ENCODE measurements around the gene SLC2A10. TPM values are rescaled to one million over a fixed set of nuclear protein-coding genes. Genes with fewer than 3 reads are reported as not detected.
"Not testable (repeated sequence)": the region's sequence is repeated elsewhere in the genome, so short reads cannot be mapped to it uniquely, and the experiment has no call there.

Gene SLC2A10
- total and polyA plus RNA-seq, 9 donors, result 14.0 to 22.3 (median 18.0) TPM

DNA sequence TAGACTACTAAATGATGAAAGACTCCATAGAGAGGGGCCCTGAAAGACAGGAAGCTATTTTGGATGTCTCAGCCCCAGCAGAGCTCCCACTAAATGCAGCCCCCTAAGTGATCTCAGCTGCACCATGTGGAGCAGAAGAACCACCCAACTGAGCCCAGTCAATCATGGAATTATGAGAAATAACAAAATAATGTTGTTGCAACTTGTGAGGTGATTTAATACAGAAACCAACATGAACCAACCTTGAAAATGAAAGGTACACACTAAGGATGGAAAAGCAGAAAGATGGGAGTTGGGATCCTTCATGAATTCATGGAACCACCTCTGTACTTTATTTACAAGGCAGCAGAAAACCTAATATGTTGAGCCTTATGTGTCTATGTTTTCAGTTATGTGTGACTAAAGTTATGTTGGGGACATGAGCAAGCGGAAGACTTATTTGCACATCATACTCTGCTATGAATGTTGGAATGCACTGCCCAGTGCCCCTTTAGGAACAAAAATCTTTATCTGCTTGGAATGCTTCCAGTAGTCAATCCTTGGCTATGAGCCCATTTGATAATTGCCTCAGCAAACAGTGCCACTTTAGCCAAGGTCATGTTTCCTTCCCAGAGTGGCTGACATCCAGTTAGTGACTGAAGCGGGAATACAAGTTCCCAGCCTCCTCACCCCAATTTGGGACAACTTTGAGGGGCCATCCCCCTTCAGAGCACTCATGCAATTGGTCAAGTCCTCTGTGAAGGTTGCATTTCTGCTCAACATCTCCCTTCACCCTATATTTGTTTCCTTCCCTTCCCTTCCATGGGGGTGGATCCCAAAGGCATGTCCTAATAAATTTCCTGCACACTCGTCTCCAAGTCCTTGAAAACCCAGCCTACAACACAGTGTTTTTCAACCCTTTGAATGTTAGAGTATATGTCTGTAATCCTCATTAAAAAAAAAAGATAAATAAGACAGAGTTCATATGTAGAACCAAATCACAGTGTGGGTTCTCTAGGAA, 38.6 kb upstream of the SLC2A10 start:
- Histone ChIP-seq H3K36me3 (ENCODE audit: control insufficient read depth, insufficient read depth, low read length) (no peaks in the 10 kb centered on the region), H3K9me3 (replicated peaks; ENCODE audit: control insufficient read depth, low read depth, low read length) (peaks cover 7% of the 10 kb centered on the region), H3K4me1 (ENCODE audit: control insufficient read depth, insufficient read depth, low read length) (no peaks in the 10 kb centered on the region), H3K27ac (ENCODE audit: low read length) (no peak overlapping the region), H3K4me3 (ENCODE audit: low read length) (no peak overlapping the region), H3K27me3 (ENCODE audit: control insufficient read depth, insufficient read depth, low read length) (no peaks in the 10 kb centered on the region)
- DNase-seq, result no peak
- WGBS (ENCODE audit: insufficient coverage), result 100% methylated on average over 2 of the region's 3 CpGs

DNA sequence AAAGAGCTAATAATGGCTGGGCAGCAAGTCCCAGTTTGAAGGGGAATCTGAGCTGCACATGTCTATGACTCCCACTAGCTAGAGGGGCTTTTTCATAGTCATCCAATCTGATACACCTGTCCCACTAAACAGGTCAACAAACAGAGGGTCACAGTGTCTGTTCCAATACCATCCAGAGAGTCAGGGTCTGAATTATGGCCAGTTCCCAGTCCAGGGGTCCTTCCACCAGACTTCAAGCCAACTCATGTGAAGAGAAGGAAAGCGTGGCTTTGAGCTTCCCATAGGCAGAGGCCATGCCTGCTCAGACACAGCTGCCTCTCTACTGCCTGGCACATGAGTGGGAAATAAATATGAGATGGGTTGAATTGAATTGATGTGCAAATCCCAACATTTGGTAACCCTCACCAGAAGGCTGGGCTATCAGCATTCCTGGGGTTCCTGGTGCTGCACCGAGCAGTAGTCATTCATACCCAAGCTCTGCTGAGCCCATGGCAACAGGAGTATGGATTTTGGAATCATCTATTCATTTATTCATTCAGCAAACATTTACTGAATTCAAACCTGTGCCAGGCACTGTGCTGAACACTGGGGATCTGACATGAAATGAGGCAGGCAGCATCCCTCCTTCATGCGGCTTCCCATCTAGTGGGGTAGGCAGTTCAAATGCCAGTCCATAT, 37.4 kb upstream of the SLC2A10 start:
- Histone ChIP-seq H3K4me1 (ENCODE audit: control insufficient read depth, insufficient read depth, low read length) (no peaks in the 10 kb centered on the region), H3K9me3 (replicated peaks; ENCODE audit: control insufficient read depth, low read depth, low read length) (peaks cover 7% of the 10 kb centered on the region), H3K27ac (ENCODE audit: low read length) (no peak overlapping the region), H3K4me3 (ENCODE audit: low read length) (no peak overlapping the region), H3K27me3 (ENCODE audit: control insufficient read depth, insufficient read depth, low read length) (no peaks in the 10 kb centered on the region), H3K36me3 (ENCODE audit: control insufficient read depth, insufficient read depth, low read length) (no peaks in the 10 kb centered on the region)
- WGBS (ENCODE audit: insufficient coverage), result no CpG with 5 or more reads among the region's 3 CpGs
- no peak for DNase-seq

DNA sequence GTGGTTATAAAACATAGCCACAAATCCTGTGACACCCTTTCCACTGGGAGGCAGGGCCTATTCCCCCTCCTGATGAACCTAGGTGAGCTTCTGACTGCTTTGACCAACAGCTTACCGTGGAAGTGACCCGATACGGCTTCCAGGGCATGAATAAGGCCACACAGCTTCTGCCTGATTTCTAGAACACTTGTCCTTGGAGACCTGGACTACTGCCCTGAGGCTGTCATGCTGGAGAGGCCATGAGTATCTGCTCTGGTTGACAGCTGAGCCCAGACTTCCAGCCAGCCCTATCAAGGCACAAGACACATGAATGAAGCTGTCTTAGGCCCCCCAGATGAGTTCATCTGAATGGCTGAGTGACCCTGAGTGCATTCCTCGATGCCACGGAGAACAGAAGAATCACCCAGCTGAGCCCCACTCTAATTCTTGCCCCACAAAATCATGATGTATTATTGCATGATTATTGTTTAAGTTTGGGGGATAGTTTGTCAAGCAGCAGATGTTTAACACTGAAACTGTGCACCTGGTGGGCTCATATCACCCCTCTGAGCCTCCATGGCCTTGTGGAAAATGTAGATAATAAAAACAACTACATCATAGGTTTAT, 36.8 kb upstream of the SLC2A10 start:
- WGBS (ENCODE audit: insufficient coverage), result 96% methylated on average over 3 of the region's 5 CpGs
- Histone ChIP-seq H3K4me3 (ENCODE audit: low read length) (no peak overlapping the region), H3K27me3 (ENCODE audit: control insufficient read depth, insufficient read depth, low read length) (no peaks in the 10 kb centered on the region), H3K9me3 (replicated peaks; ENCODE audit: control insufficient read depth, low read depth, low read length) (peaks cover 7% of the 10 kb centered on the region), H3K27ac (ENCODE audit: low read length) (no peak overlapping the region), H3K36me3 (ENCODE audit: control insufficient read depth, insufficient read depth, low read length) (no peaks in the 10 kb centered on the region), H3K4me1 (ENCODE audit: control insufficient read depth, insufficient read depth, low read length) (no peaks in the 10 kb centered on the region)
- DNase-seq, result no peak

DNA sequence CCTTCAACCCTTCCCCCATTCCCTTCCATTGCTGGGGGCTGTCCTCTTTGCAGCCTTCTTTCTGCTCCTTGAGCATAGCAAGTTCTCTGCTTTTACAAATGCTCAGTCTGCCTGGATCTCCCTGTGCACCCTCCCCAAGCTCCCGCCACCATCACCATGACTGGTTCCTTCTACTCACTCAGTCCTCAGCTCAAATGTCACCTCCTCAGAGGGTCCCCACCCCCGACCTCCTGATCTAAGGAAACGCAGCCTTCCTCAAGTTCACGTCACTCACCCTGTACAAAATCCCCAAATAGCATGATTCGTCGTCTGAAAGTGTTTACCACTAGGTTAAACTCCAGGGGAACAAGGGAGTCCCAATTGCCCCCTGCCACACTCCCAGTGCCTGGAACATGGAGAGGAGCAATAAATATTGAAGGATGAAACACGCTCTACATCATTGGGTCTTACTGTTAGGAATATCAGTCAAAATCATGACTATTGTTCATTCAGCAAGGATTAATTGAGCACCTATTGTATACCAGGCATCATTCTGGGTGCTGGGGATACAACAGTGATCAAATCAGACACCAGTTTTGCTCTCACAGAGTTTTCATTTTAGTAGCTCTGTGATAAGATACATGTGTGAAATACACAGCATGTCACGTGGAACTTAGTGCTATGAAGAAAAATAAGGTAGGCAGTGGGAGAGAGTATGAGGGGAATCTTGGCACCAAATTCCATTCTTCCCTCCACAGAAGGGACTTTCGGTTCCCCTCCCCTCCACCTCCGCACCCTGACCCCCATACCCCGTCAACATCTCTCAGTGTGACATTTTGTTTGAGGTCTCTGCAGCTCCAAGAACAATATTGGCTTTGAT, 35.8 kb upstream of the SLC2A10 start:
- no peak overlapping the region for H3K27ac ChIP-seq (ENCODE audit: low read length)
- H3K27me3 ChIP-seq (ENCODE audit: control insufficient read depth, insufficient read depth, low read length), result no peaks in the 10 kb centered on the region
- no peaks in the 10 kb centered on the region for H3K36me3 ChIP-seq (ENCODE audit: control insufficient read depth, insufficient read depth, low read length)
- 68% methylated on average over 4 of the region's 11 CpGs for WGBS (ENCODE audit: insufficient coverage)
- H3K9me3 ChIP-seq (replicated peaks; ENCODE audit: control insufficient read depth, low read depth, low read length), result peaks cover 7% of the 10 kb centered on the region
- no peak overlapping the region for H3K4me3 ChIP-seq (ENCODE audit: low read length)
- H3K4me1 ChIP-seq (ENCODE audit: control insufficient read depth, insufficient read depth, low read length), result no peaks in the 10 kb centered on the region
- DNase-seq, result no peak

DNA sequence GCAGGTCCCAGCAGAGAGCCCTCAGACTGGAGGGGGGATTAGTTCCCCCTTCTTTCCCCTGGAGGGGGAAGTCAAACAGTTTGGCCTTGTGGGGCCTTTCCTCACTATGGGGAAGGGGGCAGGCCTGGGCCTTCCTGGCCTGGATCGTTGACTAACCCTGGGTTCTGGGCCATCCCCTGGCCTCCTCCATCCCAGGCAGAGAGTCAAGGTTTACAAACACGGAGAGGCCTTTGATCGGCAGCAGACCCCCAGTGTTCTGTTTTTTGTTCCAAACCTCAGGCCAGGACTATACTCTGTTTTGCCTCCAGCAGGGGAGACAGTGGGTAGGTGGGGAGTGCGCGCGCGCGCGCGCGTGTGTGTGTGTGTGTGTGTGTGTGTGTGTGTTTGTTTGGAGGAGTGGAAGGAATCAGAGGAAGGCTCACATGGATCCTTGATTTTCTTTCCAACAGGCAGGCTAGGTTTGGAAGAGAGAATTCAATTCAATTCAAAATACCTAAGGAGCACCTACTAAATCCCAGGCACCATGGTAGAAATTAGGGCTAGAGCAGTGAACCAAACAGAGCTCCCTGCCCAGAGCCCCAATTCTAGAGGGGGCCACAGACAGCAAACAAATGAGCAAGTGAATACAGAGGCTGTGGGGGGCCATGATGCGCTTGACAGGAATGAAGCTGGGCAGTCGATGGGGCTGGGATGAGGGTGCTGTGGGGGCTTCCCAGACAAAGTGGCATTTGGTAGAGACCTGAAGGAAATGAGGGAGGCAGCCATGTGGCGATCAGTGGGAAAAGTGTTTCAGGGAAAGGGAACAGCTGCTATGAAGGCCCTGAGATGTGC, 35.0 kb upstream of the SLC2A10 start:
- H3K27me3 ChIP-seq (ENCODE audit: control insufficient read depth, insufficient read depth, low read length), result no peaks in the 10 kb centered on the region
- WGBS (ENCODE audit: insufficient coverage), result 65% methylated on average over 3 of the region's 14 CpGs
- no peaks in the 10 kb centered on the region for H3K4me1 ChIP-seq (ENCODE audit: control insufficient read depth, insufficient read depth, low read length)
- no peak overlapping the region for H3K4me3 ChIP-seq (ENCODE audit: low read length)
- no peak for DNase-seq
- no peaks in the 10 kb centered on the region for H3K36me3 ChIP-seq (ENCODE audit: control insufficient read depth, insufficient read depth, low read length)
- H3K27ac ChIP-seq (ENCODE audit: low read length), result no peak overlapping the region
- peaks cover 7% of the 10 kb centered on the region for H3K9me3 ChIP-seq (replicated peaks; ENCODE audit: control insufficient read depth, low read depth, low read length)

DNA sequence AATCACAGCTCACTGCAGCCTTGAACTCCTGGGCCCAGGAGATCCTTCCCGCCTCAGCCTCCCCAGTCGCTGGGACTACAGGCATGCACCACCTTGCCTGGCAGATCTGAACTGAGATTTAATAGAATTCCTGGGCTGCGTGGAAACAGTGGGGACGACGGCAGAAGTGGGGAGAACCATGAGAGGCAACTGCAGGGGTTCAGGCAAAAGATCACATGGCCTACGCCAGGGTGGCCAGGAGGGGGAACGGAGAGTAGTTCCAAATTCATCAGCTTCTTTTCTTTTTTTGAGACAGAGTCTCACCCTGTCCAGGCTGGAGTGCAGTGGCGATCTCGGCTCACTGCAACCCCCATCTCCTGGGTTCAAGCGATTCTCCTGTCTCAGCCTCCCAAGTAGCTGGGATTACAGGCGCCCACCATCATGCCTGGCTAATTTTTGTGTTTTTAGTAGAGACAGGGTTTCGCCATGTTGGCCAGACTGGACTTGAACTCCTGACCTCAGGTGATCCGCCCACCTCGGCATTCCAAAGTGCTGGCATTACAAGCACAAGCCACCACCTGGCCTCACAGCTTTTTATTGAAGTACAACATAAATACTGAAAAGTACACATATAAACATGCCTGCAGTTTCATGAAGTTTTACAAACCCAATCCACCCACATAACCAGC, 32.7 kb upstream of the SLC2A10 start:
- 59% methylated on average over 4 of the region's 14 CpGs for WGBS (ENCODE audit: insufficient coverage)
- not testable (repeated sequence) for H3K9me3 ChIP-seq (replicated peaks; ENCODE audit: control insufficient read depth, low read depth, low read length)

DNA sequence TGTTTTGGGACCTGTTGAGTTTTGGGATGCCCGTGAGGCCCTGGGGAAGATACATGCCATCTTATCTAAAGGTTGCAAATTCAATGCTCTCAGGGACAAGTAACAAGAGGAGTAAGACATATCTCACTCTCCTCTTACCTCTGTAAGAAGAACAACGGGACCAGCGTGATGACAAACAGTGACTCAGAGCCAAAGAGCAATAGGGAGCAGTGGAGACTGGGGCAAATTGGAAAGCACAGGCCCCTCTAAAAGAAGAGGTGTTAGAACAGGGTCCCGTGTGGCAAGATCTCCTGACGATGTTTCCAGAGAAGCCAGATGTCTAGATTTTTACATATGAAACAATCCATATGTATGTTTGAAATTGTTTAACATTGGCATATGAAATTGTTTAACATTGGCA, 31.8 kb upstream of the SLC2A10 start:
- Histone ChIP-seq H3K4me1 (ENCODE audit: control insufficient read depth, insufficient read depth, low read length) (peaks cover 8% of the 10 kb centered on the region), H3K36me3 (ENCODE audit: control insufficient read depth, insufficient read depth, low read length) (peaks cover 5% of the 10 kb centered on the region), H3K27me3 (ENCODE audit: control insufficient read depth, insufficient read depth, low read length) (no peaks in the 10 kb centered on the region), H3K27ac (ENCODE audit: low read length) (no peak overlapping the region), H3K4me3 (ENCODE audit: low read length) (no peak overlapping the region), H3K9me3 (replicated peaks; ENCODE audit: control insufficient read depth, low read depth, low read length) (peaks cover under 1% of the 10 kb centered on the region)
- DNase-seq, result no peak
- WGBS (ENCODE audit: insufficient coverage), result no CpG with 5 or more reads among the region's 5 CpGs

More for the DNA sequence above, 32.7 kb upstream of the SLC2A10 start:
- H3K27ac ChIP-seq (ENCODE audit: low read length); H3K27me3 ChIP-seq (ENCODE audit: control insufficient read depth, insufficient read depth, low read length); H3K36me3 ChIP-seq (ENCODE audit: control insufficient read depth, insufficient read depth, low read length); H3K4me1 ChIP-seq (ENCODE audit: control insufficient read depth, insufficient read depth, low read length); H3K4me3 ChIP-seq (ENCODE audit: low read length); DNase-seq: not testable (repeated sequence)

DNA sequence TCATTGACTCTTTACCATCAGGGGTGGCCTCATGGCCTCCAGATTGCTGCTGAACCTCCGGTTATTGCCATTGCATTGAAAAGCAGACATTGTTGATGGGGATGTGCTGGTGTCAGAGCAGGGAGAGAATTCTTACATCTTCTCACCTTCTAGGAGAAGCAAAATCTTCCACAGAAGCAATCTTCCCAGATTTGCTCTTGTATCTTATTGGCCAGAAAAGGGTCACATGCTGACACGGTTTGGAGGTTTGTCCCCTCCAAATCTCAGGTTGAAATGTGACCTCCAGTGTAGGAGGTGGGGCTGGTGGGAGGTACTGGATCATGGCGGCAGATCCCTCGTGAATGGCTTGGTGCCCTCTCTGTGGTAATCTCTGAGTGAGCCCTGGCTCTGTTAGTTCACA, 30.9 kb upstream of the SLC2A10 start:
- H3K27ac ChIP-seq (ENCODE audit: low read length), result no peak overlapping the region
- no peak overlapping the region for H3K4me3 ChIP-seq (ENCODE audit: low read length)
- no peaks in the 10 kb centered on the region for H3K9me3 ChIP-seq (replicated peaks; ENCODE audit: control insufficient read depth, low read depth, low read length)
- no peaks in the 10 kb centered on the region for H3K27me3 ChIP-seq (ENCODE audit: control insufficient read depth, insufficient read depth, low read length)
- DNase-seq, result no peak
- peaks cover 5% of the 10 kb centered on the region for H3K36me3 ChIP-seq (ENCODE audit: control insufficient read depth, insufficient read depth, low read length)
- H3K4me1 ChIP-seq (ENCODE audit: control insufficient read depth, insufficient read depth, low read length), result peaks cover 17% of the 10 kb centered on the region
- WGBS (ENCODE audit: insufficient coverage), result no CpG with 5 or more reads among the region's 4 CpGs

DNA sequence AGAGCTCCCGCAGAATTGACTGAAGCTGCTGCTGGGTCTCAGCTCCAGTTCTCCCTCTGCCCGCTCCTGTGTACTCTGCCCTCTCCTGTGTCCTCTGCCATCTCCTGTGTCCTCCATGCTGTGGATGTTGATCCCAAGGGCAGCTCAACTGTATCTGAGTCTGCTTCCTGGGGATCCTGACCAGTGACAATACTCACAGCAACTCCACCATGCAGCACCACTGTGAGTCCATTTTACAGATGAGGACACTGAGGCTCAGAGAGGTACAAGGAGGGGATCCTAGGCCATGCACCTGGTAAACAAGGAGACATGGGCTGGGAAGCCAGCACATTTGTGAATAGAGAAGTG, 28.8 kb upstream of the SLC2A10 start:
- no peak overlapping the region for H3K27ac ChIP-seq (ENCODE audit: low read length)
- no peaks in the 10 kb centered on the region for H3K27me3 ChIP-seq (ENCODE audit: control insufficient read depth, insufficient read depth, low read length)
- peaks cover 24% of the 10 kb centered on the region for H3K4me1 ChIP-seq (ENCODE audit: control insufficient read depth, insufficient read depth, low read length)
- no peak for DNase-seq
- peaks cover 7% of the 10 kb centered on the region for H3K36me3 ChIP-seq (ENCODE audit: control insufficient read depth, insufficient read depth, low read length)
- H3K9me3 ChIP-seq (replicated peaks; ENCODE audit: control insufficient read depth, low read depth, low read length), result no peaks in the 10 kb centered on the region
- H3K4me3 ChIP-seq (ENCODE audit: low read length), result no peak overlapping the region
- 93% methylated on average over 2 of the region's 2 CpGs for WGBS (ENCODE audit: insufficient coverage)
